ENCODE data around the gene CDC5L.

CDC5L gene

GRCh38 chr6:44475417-44475778, 87.9 kb downstream of the CDC5L start:
- H3K79me2 ChIP-seq (ENCODE audit: insufficient read depth, low read length) = no peaks in the 10 kb centered on the region
- no peaks in the 10 kb centered on the region for H4K20me1 ChIP-seq (ENCODE audit: insufficient read depth, low read length, poor library complexity, severe bottlenecking)
- H3K9me3 ChIP-seq (ENCODE audit: insufficient read depth, low read depth, low read length) = no peaks in the 10 kb centered on the region
- H3K36me3 ChIP-seq (ENCODE audit: insufficient read depth, low read length) = no peaks in the 10 kb centered on the region
- no peak overlapping the region for H3K4me3 ChIP-seq (ENCODE audit: low read length, poor library complexity, severe bottlenecking)
- no peak overlapping the region for H3K9ac ChIP-seq (ENCODE audit: low read depth, low read length, poor library complexity, severe bottlenecking)
- TF ChIP-seq, protein P1, sequence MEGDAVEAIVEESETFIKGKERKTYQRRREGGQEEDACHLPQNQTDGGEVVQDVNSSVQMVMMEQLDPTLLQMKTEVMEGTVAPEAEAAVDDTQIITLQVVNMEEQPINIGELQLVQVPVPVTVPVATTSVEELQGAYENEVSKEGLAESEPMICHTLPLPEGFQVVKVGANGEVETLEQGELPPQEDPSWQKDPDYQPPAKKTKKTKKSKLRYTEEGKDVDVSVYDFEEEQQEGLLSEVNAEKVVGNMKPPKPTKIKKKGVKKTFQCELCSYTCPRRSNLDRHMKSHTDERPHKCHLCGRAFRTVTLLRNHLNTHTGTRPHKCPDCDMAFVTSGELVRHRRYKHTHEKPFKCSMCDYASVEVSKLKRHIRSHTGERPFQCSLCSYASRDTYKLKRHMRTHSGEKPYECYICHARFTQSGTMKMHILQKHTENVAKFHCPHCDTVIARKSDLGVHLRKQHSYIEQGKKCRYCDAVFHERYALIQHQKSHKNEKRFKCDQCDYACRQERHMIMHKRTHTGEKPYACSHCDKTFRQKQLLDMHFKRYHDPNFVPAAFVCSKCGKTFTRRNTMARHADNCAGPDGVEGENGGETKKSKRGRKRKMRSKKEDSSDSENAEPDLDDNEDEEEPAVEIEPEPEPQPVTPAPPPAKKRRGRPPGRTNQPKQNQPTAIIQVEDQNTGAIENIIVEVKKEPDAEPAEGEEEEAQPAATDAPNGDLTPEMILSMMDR (conservative IDR thresholded peaks at IDR 0.05; ENCODE audit: low read length) = no peak
- no peak for TF ChIP-seq EZH2phosphoT487 (IDR thresholded peaks at IDR 0.05; ENCODE audit: borderline replicate concordance)
- H3K4me2 ChIP-seq (ENCODE audit: low read depth, low read length, poor library complexity, severe bottlenecking) = peak overlapping the region; percentile 59
- peak overlapping the region; percentile 99 for H2AFZ ChIP-seq (ENCODE audit: low read length)
- H3K4me1 ChIP-seq (ENCODE audit: insufficient read depth, low read length, poor library complexity, severe bottlenecking) = peaks cover 6% of the 10 kb centered on the region
- no peaks in the 10 kb centered on the region for H3F3A ChIP-seq (ENCODE audit: low read depth)
- H3K27me3 ChIP-seq (ENCODE audit: insufficient read depth, low read length, poor library complexity, severe bottlenecking) = no peaks in the 10 kb centered on the region
- H3K9me2 ChIP-seq (replicated peaks; ENCODE audit: low read depth, low read length) = no peaks in the 10 kb centered on the region

DNA sequence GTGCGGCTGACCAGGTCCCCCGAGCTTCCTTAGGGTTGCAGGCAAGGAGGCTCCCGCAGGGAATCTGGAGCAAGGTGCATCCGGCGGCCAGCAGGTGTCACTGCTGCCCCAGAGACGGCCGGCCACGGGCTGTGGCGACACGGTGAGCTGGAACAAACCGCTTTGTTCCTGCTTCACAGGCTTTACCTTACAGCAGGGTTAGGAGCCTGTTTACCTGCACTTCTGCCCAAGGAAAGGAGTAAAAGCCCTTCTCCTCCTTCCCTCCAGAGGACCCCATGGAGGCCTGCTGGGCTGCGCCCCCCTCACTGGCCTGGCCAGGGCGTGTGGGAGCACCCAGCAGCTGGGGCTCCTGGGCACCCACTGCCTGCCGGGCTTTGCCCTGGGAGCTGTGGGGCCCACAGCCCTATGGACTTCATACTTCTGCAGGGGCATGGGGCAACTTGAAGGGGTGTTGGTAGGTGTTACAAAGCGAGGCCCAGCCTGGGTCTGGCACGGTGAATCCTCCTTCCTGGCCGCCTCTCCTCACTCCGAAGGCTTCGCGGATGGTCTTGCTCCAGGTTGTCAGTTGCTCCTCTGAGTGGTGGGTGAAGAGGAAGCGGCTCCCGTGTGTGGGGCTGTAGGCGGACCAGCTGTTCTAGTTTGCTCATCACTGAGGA, 88.4 kb downstream of the CDC5L start:
- no peaks in the 10 kb centered on the region for H4K20me1 ChIP-seq (ENCODE audit: insufficient read depth, low read length, poor library complexity, severe bottlenecking)
- H3K4me1 ChIP-seq (ENCODE audit: insufficient read depth, low read length, poor library complexity, severe bottlenecking) = peaks cover 6% of the 10 kb centered on the region
- H3K36me3 ChIP-seq (ENCODE audit: insufficient read depth, low read length) = no peaks in the 10 kb centered on the region
- H2AFZ ChIP-seq (ENCODE audit: low read length) = peak overlapping the region; percentile 99
- TF ChIP-seq, protein P1 (conservative IDR thresholded peaks at IDR 0.05; ENCODE audit: low read length) = peak; percentile 96
- TF ChIP-seq EZH2phosphoT487 (IDR thresholded peaks at IDR 0.05; ENCODE audit: borderline replicate concordance) = no peak
- no peaks in the 10 kb centered on the region for H3K9me2 ChIP-seq (replicated peaks; ENCODE audit: low read depth, low read length)
- no peaks in the 10 kb centered on the region for H3K79me2 ChIP-seq (ENCODE audit: insufficient read depth, low read length)
- H3K4me3 ChIP-seq (ENCODE audit: low read length, poor library complexity, severe bottlenecking) = peak overlapping the region; percentile 30
- H3K9ac ChIP-seq (ENCODE audit: low read depth, low read length, poor library complexity, severe bottlenecking) = peak overlapping the region; percentile 60
- H3F3A ChIP-seq (ENCODE audit: low read depth) = no peaks in the 10 kb centered on the region
- H3K9me3 ChIP-seq (ENCODE audit: insufficient read depth, low read depth, low read length) = no peaks in the 10 kb centered on the region
- no peaks in the 10 kb centered on the region for H3K27me3 ChIP-seq (ENCODE audit: insufficient read depth, low read length, poor library complexity, severe bottlenecking)
- peak overlapping the region; percentile 59 for H3K4me2 ChIP-seq (ENCODE audit: low read depth, low read length, poor library complexity, severe bottlenecking)

- Histone ChIP-seq H3K4me2 (ENCODE audit: low read depth, low read length, poor library complexity, severe bottlenecking) (no peak overlapping the region), H3K9ac (ENCODE audit: low read depth, low read length, poor library complexity, severe bottlenecking) (no peak overlapping the region), H3K4me3 (ENCODE audit: low read length, poor library complexity, severe bottlenecking) (no peak overlapping the region), H2AFZ (ENCODE audit: low read length) (no peak overlapping the region), H3K4me1 (ENCODE audit: insufficient read depth, low read length, poor library complexity, severe bottlenecking) (peaks cover 6% of the 10 kb centered on the region), H3F3A (ENCODE audit: low read depth) (no peaks in the 10 kb centered on the region), H3K9me2 (replicated peaks; ENCODE audit: low read depth, low read length) (no peaks in the 10 kb centered on the region), H3K36me3 (ENCODE audit: insufficient read depth, low read length) (no peaks in the 10 kb centered on the region), H3K79me2 (ENCODE audit: insufficient read depth, low read length) (no peaks in the 10 kb centered on the region), H3K27me3 (ENCODE audit: insufficient read depth, low read length, poor library complexity, severe bottlenecking) (no peaks in the 10 kb centered on the region), H3K9me3 (ENCODE audit: insufficient read depth, low read depth, low read length) (no peaks in the 10 kb centered on the region), H4K20me1 (ENCODE audit: insufficient read depth, low read length, poor library complexity, severe bottlenecking) (no peaks in the 10 kb centered on the region)
- TF ChIP-seq EZH2phosphoT487 (IDR thresholded peaks at IDR 0.05; ENCODE audit: borderline replicate concordance) = no peak
- TF ChIP-seq, protein P1 (conservative IDR thresholded peaks at IDR 0.05; ENCODE audit: low read length) = no peak
These were observed 89.3 kb downstream of the CDC5L start for GRCh38 chr6:44476849-44477248.
